ENCODE results near the gene FAM20C.
"Not testable (repeated sequence)": the region's sequence is repeated elsewhere in the genome, so short reads cannot be mapped to it uniquely, and the experiment has no call there.

The FAM20C gene

DNA sequence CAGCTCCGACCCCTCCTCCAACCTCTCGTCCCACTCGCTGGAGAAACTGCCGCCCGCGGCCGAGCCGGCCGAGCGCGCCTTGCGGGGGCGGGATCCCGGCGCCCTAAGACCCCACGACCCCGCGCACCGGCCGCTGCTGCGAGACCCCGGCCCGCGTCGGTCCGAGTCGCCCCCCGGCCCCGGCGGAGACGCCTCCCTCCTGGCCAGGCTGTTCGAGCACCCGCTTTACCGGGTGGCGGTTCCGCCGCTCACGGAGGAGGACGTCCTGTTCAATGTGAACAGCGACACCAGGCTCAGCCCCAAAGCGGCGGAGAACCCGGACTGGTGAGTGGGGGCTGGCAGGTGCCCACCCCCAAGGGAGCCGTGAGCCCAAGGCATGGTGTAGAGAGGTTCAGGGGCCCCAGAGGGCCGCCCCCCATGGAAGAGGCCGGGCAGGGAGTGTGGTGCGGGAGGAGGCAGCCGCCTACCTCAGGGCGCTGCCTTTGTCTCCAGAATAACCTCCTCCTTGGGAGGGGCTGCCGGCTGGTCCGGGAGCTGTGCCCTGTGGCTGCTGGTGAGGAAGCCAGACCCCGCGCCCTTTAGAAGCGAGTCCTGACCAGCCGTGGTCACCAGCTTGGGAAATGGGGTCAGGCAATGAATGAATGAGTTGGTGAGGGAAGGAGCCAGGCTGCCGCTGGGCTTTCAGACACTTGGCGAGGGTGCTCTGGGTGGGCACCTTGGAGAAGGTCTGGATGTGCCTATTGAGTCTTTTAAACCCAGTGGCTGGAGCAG is 1.3 kb downstream of the FAM20C start:
- DNase-seq = no peak

DNA sequence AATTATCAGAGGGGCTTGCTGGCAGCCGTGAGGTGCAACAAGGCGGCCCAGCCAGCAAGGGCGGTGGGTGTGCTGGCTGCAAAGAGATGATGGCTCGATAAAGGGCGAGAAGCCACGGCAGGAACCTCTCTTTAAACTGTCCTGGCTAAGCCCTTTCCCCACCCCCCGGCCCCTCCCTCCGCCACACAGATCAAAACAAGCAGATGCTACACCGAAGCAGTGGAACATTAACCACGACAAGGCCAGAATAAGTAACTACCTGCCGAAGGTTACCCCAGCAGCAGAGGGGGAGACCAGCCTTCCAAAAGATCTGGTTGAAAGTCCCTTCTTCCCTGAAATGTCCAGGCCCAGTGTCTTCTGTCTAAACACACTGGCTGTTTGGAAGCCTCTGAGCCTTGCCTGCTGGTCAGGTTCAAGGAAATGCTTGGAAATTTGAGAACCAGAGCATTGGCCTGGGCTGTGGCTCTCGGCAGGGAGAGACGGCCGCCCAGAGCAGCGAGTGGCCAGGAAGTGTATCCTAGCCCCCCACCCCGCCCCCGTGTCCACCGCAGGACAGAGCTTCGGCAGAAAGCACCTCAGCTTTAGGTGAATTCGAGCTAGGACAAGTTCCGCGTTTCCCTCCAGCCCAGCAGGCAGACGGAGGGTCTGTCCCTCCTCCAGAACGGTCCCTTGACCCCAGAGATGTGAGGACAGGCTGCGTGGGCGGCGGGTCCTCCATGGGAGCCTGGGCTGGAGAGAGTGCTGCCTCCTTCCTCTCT is 2.1 kb downstream of the FAM20C start:
- peak; percentile 34 for DNase-seq

DNA sequence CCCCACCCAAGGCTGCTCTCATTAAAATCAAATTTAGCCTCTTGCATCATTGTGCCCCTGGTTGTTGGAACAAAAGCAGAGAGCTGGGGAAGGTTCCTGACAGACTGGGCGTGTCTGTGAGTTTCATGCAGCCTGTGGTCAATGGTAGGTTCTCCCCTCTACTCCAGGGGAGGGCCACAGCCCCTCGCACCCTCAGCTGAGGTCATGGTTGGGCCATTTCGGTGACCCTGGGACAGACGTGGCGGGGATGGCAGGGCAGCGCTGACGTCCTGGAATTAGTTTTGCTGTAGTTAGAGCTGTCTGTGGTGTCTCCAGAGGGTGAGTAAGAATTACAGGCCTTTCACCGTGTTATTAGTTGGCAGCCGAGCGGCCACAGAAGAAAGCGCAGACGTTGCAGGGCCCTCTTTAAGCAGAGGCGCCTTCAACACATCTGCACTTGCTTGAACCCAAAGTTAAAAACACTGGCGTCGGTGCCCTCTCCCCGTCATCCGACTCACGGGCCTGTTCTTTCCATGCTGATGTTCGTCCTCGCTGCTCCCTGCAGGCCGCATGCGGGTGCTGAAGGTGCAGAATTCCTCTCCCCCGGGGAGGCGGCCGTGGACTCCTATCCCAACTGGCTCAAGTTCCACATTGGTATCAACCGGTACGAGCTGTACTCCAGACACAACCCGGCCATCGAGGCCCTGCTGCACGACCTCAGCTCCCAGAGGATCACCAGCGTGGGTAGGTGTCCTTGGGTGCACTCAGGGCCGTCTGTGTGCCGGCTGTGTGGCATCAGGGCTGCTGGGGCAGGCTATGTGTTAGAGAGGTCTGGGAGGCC is 2.8 kb downstream of the FAM20C start:
- DNase-seq = no peak

DNA sequence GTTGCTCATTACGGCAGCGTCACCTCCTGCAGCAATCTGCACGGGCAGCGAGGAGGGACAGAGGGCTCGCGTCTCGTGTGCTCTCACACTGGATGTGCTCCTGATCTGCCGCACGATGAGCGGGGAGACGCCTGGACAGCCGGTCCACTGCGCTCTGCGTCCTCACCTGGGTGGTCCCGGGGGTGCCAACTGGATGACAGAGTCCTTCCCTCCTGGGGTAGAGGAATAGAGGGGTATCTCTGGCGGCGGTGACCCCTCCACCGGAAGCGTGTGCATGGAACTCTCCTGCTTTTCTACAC is 3.4 kb downstream of the FAM20C start:
- DNase-seq = no peak

DNA sequence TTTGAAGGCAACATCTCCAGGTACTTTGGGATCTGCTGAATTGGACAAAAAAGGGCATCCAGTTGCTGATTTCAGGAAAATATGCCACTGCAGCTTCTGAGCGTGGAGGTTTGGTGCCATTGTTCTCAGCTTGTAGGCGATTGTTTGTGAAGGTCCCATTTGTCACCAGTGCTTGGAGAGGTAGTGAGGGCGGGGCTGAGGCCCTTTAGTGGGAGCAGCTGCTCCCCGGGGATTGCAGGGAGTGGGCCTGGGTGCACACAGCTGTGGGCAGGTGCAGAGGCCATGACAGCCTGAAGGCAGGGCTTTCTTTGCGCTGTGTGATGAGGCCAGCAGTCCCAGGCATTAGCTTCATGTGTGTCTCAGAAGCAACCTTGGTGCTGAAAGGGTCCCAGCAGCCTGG is 3.9 kb downstream of the FAM20C start:
- DNase-seq = no peak

GRCh38 chr7:196778-197321 is 4.5 kb downstream of the FAM20C start:
- DNase-seq = no peak

GRCh38 chr7:197413-198335 is 5.3 kb downstream of the FAM20C start:
- no peak for DNase-seq

DNA sequence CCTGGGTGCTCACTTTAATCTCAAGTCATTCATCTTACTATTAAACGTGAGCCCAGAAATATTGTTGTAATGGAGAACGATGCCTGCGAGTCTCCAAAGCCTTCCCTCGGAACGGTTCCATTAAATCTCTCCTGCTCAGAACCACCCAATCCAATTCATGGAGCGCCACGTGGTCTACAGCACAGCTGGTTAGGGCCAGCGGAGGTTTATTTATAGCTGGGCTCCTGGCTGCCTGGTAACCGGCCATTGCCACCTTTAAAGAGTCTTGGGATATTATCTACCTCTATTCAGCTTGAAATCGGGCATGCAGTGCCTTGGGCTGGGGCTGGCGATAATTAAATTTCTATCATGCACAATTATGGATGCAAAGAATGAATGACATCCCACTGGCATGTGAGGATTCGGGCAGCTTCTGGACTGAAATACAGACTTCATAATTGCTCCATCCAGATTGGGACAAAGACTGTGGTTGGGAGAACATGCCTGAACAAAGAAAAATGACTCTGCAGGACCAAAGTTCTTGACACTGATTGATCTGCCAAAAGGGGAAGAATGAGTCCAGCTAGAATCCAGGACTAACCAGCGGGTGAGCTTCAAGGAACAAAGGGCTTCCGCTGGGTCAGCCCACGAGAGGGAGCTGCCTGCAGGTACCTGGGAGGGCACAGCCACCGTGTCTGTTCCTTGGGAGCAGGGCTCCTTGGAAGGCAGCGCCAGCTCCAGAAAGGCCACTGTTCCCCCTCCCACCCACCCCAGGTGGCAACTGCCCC is 7.3 kb downstream of the FAM20C start:
- DNase-seq = no peak

DNA sequence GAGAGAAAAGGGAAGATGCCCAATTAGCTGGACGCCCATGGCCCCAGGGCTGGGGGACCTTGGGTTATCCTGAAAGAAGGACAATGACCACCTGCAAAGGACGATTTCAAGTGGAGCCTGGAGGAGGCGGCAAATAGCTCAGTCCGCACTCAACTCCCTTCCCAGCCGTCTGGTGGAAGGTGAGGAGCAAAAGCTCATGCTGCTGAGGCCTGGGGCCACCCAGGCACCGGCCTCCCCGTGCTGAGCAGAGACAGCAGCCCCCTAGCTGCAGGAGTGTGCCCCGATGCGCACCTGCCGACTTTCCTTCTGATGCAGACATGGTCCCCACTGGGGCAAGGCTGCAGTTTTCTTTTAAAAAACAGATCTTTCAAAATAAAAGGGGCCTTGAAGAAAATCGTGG is 7.9 kb downstream of the FAM20C start:
- no peak for DNase-seq

GRCh38 chr7:200704-201103 is 8.3 kb downstream of the FAM20C start:
- no peak for DNase-seq

DNA sequence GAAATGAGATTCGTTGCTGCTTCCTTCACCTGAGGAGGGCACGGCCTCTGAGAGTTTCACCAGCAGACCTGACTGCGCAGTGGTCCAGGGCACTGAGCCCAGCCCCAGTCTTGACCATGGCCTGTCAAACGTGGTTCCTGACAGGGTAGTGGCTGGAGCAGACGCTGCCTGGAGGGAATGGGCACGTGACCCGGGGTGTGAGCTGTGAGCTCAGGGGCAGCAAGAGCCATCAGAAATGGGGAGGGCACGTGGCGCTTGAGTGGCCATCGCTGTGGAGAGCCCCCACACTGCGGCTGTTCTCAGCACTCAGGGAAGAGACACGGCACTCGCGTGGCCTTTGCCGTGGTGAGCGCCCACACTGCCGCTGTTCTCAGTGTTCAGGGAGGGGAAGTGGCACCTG is 12.0 kb downstream of the FAM20C start:
- DNase-seq = no peak

DNA sequence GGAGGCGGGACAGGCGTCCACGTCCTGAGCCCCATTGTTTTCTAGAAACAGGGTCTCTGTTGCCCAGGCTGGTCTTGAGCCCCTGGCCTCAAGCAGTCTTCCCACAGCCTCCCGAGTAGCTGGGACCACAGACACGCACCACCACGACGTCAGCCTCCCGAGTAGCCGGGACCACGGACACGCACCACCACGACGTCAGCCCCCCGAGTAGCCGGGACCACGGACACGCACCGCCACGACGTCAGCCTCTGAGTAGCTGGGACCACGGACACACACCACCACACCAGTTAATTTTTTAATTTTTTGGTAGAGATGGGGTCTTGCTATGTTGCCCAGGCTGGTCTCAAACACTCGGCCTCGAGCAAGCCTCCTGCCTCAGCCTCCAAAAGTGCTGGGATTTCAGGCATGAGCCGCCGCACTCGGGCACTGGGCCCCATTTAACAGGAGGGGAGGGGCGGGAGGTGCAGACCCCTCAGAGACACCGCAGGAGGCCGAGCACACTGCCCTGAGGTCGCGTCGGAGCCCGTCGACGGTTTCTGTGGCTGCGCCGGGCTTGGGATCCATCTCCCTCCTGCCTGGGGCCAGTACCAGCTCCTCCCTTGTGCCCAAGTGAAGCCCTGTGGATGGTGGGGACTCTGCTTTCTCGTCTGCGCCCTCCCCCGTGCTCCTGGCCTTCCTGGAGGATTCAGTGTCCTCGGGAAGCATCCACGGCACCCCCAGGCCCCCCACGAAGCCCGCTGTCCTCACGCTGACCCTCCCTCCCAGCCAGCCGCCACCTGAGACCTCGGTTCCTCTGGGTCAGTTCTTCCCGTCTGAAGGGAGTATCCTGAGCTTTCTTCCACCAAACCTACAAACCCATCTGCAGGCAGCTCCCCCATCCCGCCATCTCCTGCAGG is 13.0 kb downstream of the FAM20C start:
- no peak for DNase-seq

- not testable (repeated sequence) for DNase-seq
Measured at GRCh38 chr7:206351-206750, 14.0 kb downstream of the FAM20C start.

- no peak for DNase-seq
Measured at GRCh38 chr7:207418-208129, 15.2 kb downstream of the FAM20C start.

- DNase-seq = no peak
Measured at GRCh38 chr7:208130-208673, 15.8 kb downstream of the FAM20C start.

DNA sequence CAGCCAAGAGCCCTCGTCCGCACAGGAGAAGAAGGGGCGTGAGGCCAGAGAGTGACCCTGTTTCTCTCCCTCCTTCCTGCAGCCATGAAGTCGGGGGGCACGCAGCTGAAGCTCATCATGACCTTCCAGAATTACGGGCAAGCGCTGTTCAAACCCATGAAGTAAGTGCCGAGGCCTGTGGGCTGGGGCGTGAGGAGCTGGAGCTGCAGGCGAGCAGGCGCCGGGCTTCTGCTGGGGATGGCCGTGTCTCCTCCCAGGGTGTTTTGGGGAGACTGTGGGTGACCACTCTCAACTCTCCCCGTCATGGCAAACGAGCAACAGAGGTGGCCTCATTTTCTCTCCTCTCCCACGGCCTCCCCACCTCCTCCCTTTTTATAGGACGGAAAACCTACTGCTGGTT is 16.4 kb downstream of the FAM20C start:
- no peak for DNase-seq

GRCh38 chr7:209416-209815 is 17.0 kb downstream of the FAM20C start:
- no peak for DNase-seq

DNA sequence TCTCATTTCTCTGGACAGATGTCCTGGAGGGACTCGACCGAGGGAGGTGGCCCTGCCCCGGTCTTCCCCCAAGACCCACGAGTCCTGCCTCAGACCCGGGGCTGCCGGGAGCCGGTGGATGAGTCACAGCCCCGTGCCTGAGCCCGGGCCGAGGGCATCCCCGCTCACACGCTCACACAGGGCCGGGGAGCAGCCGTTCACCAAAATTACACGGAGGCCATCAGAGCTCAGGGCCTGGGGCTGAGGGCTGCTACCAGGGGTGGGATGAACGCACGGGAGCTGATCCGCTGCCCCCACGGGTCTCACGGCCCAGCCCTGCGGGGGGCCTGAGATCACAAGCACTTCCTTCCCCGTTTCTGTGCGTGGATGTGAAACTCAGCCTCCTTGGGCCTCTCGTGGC is 17.5 kb downstream of the FAM20C start:
- DNase-seq = no peak

- no peak for DNase-seq
Measured at GRCh38 chr7:210401-210925, 18.1 kb downstream of the FAM20C start.

Data from DMS79 treated with DMSO at 0.1 percent for 48 hours (cell line).